Stimulated activated CD4-positive, alpha-beta T cell treated with anti-CD3 and anti-CD28 coated beads, Interleukin-1b, Interleukin-23, amount 100 ng/mL, for 24 hours (primary cell): Measurements from ENCODE around the gene TBRG4.
"Not testable (repeated sequence)": the region's sequence is repeated elsewhere in the genome, so short reads cannot be mapped to it uniquely, and the experiment has no call there.

Source experiments
- DNase-seq, 4 experiments: peaks; one replicate each; pipeline ENCODE4 v3.0.0-alpha.2; 2020; ENCODE audit warnings: low read depth in 4 of 4, low spot score in 1 of 4

Gene TBRG4

GRCh38 chr7:45111298-45112223 is at the start of gene TBRG4:
TSS of gene TBRG4 (minus strand) at chr7:45111697. CDS start at chr7:45109237, 2,460 bp downstream.
- peak; percentile 87 to 93 (median 90) for DNase-seq

- no peak for DNase-seq
Observed at GRCh38 chr7:45161138-45161537, 49.6 kb upstream of the TBRG4 start.

GRCh38 chr7:45160417-45160881 is 49.0 kb upstream of the TBRG4 start:
- DNase-seq = no peak

- DNase-seq = no peak
Observed at GRCh38 chr7:45159296-45159695, 47.8 kb upstream of the TBRG4 start.

- DNase-seq = no peak
Observed at GRCh38 chr7:45158471-45158870, 47.0 kb upstream of the TBRG4 start.

GRCh38 chr7:45157653-45158401 is 46.3 kb upstream of the TBRG4 start, which contains the start of gene RAMP3:
TSS of gene RAMP3 (plus strand) at chr7:45157791. CDS start at chr7:45157829, 38 bp downstream.
- no peak for DNase-seq

- no peak for DNase-seq
Observed at GRCh38 chr7:45157286-45157652, 45.8 kb upstream of the TBRG4 start.

- DNase-seq = no peak
Observed at GRCh38 chr7:45156516-45157272, 45.2 kb upstream of the TBRG4 start.

GRCh38 chr7:45155941-45156340 is 44.4 kb upstream of the TBRG4 start:
- no peak for DNase-seq

GRCh38 chr7:45155357-45155900 is 43.9 kb upstream of the TBRG4 start:
- no peak for DNase-seq

GRCh38 chr7:45153861-45154260 is 42.4 kb upstream of the TBRG4 start:
- not testable (repeated sequence) for DNase-seq

GRCh38 chr7:45153233-45153632 is 41.7 kb upstream of the TBRG4 start:
- DNase-seq = no peak

GRCh38 chr7:45151967-45152366 is 40.5 kb upstream of the TBRG4 start:
- DNase-seq = no peak

- no peak for DNase-seq
Observed at GRCh38 chr7:45151131-45151684, 39.7 kb upstream of the TBRG4 start.

- DNase-seq = no peak
Observed at GRCh38 chr7:45150199-45150598, 38.7 kb upstream of the TBRG4 start.

- no peak for DNase-seq
Observed at GRCh38 chr7:45149606-45150005, 38.1 kb upstream of the TBRG4 start.

- no peak for DNase-seq
Observed at GRCh38 chr7:45148653-45148973, 37.1 kb upstream of the TBRG4 start.

- no peak for DNase-seq
Observed at GRCh38 chr7:45147858-45148652, 36.6 kb upstream of the TBRG4 start.

- no peak for DNase-seq
Observed at GRCh38 chr7:45146531-45147379, 35.3 kb upstream of the TBRG4 start.
